NB4 (cell line): ENCODE measurements around the gene FILIP1L.

Experiments used
- DNase-seq: peaks from one replicate; pipeline ENCODE4 v3.0.0; 2010; ENCODE audit warnings: low read depth
- H3K4me3 ChIP-seq: one replicate; pipeline ENCODE4 v1.5.1; 2011; ENCODE audit warnings: mild to moderate bottlenecking, low read depth, low read length, moderate library complexity
- MYC ChIP-seq: IDR thresholded peaks from 2 replicates; pipeline ENCODE4 v1.6.1; 2011; ENCODE audit warnings: low read depth, low read length
- POLR2A ChIP-seq: IDR thresholded peaks from 2 replicates; pipeline ENCODE4 v1.6.1; 2011; ENCODE audit warnings: mild to moderate bottlenecking; ENCODE audit not compliant: insufficient read length; ENCODE audit errors: extremely low read depth
- TF ChIP-seq, protein P1 (sequence below): IDR thresholded peaks from one replicate; pipeline ENCODE4 v1.5.1; 2012; ENCODE audit warnings: low read depth, low read length
- TF ChIP-seq, protein P2 (sequence below): IDR thresholded peaks from 2 replicates; pipeline ENCODE4 v1.6.1; 2011; ENCODE audit warnings: low read depth, low read length

FILIP1L gene

GRCh38 chr3:99892332-99892731, 222.0 kb downstream of the FILIP1L start:
- no peak overlapping the region for H3K4me3 ChIP-seq
- DNase-seq = no peak
- TF ChIP-seq, protein P1, sequence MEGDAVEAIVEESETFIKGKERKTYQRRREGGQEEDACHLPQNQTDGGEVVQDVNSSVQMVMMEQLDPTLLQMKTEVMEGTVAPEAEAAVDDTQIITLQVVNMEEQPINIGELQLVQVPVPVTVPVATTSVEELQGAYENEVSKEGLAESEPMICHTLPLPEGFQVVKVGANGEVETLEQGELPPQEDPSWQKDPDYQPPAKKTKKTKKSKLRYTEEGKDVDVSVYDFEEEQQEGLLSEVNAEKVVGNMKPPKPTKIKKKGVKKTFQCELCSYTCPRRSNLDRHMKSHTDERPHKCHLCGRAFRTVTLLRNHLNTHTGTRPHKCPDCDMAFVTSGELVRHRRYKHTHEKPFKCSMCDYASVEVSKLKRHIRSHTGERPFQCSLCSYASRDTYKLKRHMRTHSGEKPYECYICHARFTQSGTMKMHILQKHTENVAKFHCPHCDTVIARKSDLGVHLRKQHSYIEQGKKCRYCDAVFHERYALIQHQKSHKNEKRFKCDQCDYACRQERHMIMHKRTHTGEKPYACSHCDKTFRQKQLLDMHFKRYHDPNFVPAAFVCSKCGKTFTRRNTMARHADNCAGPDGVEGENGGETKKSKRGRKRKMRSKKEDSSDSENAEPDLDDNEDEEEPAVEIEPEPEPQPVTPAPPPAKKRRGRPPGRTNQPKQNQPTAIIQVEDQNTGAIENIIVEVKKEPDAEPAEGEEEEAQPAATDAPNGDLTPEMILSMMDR = no peak
- TF ChIP-seq POLR2A (no peak), MYC (no peak)
- TF ChIP-seq, protein P2, sequence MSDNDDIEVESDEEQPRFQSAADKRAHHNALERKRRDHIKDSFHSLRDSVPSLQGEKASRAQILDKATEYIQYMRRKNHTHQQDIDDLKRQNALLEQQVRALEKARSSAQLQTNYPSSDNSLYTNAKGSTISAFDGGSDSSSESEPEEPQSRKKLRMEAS = no peak

- TF ChIP-seq, protein P1 = no peak
- TF ChIP-seq POLR2A (no peak), MYC (no peak)
- TF ChIP-seq, protein P2 = no peak
- no peak for DNase-seq
- H3K4me3 ChIP-seq = no peak overlapping the region
These were observed 222.6 kb downstream of the FILIP1L start for GRCh38 chr3:99891610-99892285.

DNA sequence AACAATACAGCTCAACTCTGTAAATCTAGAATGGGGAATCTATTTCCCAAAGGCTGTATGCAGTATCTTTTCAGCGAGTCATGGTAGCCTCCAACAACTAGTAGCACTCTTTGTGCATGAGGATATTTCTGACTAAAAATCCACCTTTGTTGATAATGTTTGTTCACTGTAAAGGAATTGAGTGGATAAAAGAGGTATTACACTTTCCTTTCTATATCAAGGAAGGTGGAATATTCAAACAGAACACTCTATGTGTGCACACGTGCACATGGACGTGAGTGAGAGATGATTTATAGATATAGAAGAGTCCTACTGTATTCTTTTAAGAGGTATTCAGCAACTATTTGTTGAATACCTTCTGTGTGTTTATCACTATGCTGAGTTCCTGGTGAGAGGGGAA, 228.4 kb downstream of the FILIP1L start:
- TF ChIP-seq, protein P1 = no peak
- no peak for TF ChIP-seq MYC
- TF ChIP-seq POLR2A = no peak
- TF ChIP-seq, protein P2 = no peak
- no peak for DNase-seq

DNA sequence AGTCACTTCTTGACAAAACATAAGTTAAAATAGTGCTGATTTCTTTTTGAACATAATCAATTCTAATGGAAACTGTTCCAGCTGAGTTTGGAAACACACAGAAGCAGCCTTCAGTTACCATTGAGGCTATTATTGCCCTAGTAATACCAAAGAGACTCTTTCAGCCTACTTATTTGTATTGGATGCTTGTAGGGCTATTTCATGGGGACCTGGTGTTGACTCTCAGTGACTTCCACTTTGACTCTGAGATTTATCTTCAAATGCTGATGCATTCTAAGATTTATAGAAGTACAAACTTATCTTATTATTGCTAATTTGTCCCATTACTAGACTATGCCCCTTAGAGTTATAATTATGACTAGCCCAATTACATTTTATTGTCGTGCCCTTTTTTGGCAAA, 229.2 kb downstream of the FILIP1L start:
- no peak for DNase-seq
- no peak for TF ChIP-seq MYC
- TF ChIP-seq, protein P2 = no peak
- TF ChIP-seq, protein P1 = no peak
- TF ChIP-seq POLR2A = no peak
- no peak overlapping the region for H3K4me3 ChIP-seq

More for the DNA sequence above, 228.4 kb downstream of the FILIP1L start:
- H3K4me3 ChIP-seq = no peak overlapping the region

DNA sequence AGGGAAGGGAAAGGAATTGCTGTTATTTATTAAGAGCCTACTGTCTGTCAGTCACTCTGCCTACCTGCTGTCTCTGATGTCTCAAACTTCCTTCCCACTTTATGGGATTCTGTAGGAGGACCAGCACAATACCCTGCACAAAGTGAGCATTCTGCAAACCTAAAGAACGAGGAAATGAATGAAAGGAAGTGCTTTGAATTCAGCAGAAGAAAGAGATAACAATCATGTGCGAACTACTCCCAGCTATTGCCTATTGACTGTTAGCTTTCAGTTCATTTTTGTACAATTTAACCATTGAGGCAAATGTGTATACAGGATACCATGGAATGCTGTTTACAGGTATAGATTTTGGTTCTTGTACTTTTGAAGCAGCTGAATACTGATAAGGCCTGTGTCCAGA, 229.8 kb downstream of the FILIP1L start:
- DNase-seq = no peak
- no peak overlapping the region for H3K4me3 ChIP-seq
- TF ChIP-seq, protein P1 = no peak
- no peak for TF ChIP-seq MYC
- TF ChIP-seq, protein P2 = no peak
- no peak for TF ChIP-seq POLR2A
